NT2/D1 (cell line): ENCODE measurements around the gene CCDC85C.

Experiments
- SUZ12 ChIP-seq: IDR thresholded peaks from 2 replicates; pipeline ENCODE4 v1.6.1; 2011; ENCODE audit not compliant: insufficient read length, insufficient read depth; ENCODE audit errors: extremely low read depth
- YY1 ChIP-seq: IDR thresholded peaks from 2 replicates; pipeline ENCODE4 v1.6.1; 2011; ENCODE audit not compliant: insufficient read length, insufficient read depth
- ZNF274 ChIP-seq: IDR thresholded peaks from 2 replicates; pipeline ENCODE4 v1.6.1; 2011; ENCODE audit warnings: mild to moderate bottlenecking, low read depth, low read length

- TF ChIP-seq YY1 (no peak), ZNF274 (no peak), SUZ12 (no peak)
These were observed 2.4 kb upstream of the CCDC85C start for GRCh38 chr14:99606359-99606758.
